ENCODE measurements around the gene DZIP1L.

DZIP1L gene

DNA sequence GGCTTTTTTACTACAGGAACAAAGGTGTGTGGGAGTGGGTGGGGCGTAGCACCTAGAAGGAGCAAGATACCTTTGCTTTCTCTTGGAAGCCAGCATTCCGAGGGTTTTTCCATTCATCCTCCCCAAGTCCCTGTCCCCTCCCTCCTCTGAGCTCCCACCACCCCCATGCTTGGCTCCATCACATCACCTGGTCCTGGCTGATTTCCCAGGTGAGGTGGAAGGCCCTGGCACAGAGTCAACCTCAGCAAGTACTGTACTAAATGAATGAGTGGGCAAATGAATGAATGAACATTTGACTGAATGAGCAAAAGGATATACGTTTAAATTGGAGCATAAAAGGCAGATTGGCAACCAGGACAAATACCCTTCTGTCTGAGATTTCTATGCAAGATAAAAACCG lies 45.4 kb downstream of the DZIP1L start:
- intact Hi-C loops (cut with DNase I; ENCODE audit: low total_unique reads): no loop called here
- no peak for DNase-seq
- Histone ChIP-seq H3K27ac (no peak overlapping the region), H3K27me3 (no peaks in the 10 kb centered on the region), H3K36me3 (peaks cover 32 to 80% (median 56%) of the 10 kb centered on the region in 3 donors), H3K4me1 (no peaks in the 10 kb centered on the region), H3K9me3 (no peaks in the 10 kb centered on the region), H3K4me3 (no peak overlapping the region)
- no peak for TF ChIP-seq CTCF (IDR thresholded peaks at IDR 0.05)

GRCh38 chr3:138068579-138069174 lies 46.7 kb downstream of the DZIP1L start:
- no peaks in the 10 kb centered on the region for H3K9me3 ChIP-seq
- peaks cover 42 to 80% (median 66%) of the 10 kb centered on the region in 3 donors for H3K36me3 ChIP-seq
- H3K27me3 ChIP-seq: no peaks in the 10 kb centered on the region
- intact Hi-C loops (cut with DNase I; ENCODE audit: low total_unique reads): loop anchor here (1.0 kb wide), 1 partner anchor 49 kb away; no protein-coding TSS in a partner anchor
- TF ChIP-seq CTCF (IDR thresholded peaks at IDR 0.05): peak; percentile 93 to 97
- H3K27ac ChIP-seq: no peak overlapping the region
- H3K4me1 ChIP-seq: no peaks in the 10 kb centered on the region
- peak; percentile 74 to 82 for DNase-seq
- no peak overlapping the region for H3K4me3 ChIP-seq

DNA sequence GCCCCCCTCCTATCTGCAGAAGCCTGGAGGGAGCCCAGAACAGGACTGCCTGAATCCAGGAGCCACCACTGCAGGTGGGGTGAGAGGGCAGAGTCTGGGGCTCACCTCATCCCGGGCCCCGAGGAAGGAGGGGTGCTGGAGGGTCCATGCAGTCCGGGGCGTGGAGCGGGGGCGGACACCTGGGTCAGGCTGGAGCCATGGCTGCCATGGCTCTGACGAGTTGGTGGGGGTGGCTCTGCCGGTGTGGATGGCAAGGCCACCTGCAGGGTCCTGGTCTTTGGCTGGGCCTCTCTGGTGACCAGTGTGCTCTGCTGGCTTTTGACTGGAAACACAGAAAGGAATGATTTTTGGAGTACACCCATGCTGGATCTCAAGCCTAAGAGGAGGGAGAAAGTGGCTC lies 47.4 kb downstream of the DZIP1L start:
- intact Hi-C loops (cut with DNase I; ENCODE audit: low total_unique reads): loop anchor here (1.0 kb wide), 1 partner anchor 49 kb away; no protein-coding TSS in a partner anchor
- H3K27me3 ChIP-seq: no peaks in the 10 kb centered on the region
- H3K9me3 ChIP-seq: no peaks in the 10 kb centered on the region
- no peak for DNase-seq
- TF ChIP-seq CTCF (IDR thresholded peaks at IDR 0.05): no peak
- no peak overlapping the region for H3K4me3 ChIP-seq
- H3K36me3 ChIP-seq: peaks cover 48 to 81% (median 68%) of the 10 kb centered on the region in 3 donors
- no peaks in the 10 kb centered on the region for H3K4me1 ChIP-seq
- H3K27ac ChIP-seq: no peak overlapping the region

DNA sequence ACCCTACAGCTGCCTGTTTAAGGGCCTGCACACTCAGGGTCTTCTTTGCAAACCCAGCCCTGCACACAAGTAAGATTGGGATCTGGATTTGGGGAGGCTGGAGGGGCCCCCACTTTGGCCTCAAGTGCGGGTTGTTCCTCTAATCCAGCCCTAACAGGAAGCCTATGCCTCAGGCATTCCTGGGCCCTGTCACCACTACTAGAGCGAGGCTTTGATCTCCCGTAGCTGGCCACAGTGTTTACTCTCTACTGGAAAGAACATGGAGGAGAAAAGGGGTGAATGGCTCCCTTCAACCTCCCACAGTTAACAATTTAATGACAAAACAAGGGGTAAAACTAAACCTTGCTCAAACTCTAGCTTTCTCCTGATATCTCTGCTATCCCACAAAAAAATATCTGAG lies 48.4 kb downstream of the DZIP1L start:
- H3K27me3 ChIP-seq: no peaks in the 10 kb centered on the region
- intact Hi-C loops (cut with DNase I; ENCODE audit: low total_unique reads): no loop called here
- no peaks in the 10 kb centered on the region for H3K4me1 ChIP-seq
- no peak overlapping the region for H3K4me3 ChIP-seq
- H3K36me3 ChIP-seq: peaks cover 48 to 82% (median 73%) of the 10 kb centered on the region in 3 donors
- no peaks in the 10 kb centered on the region for H3K9me3 ChIP-seq
- H3K27ac ChIP-seq: no peak overlapping the region
- no peak for TF ChIP-seq CTCF (IDR thresholded peaks at IDR 0.05)
- no peak for DNase-seq

GRCh38 chr3:138066383-138066782 lies 49.0 kb downstream of the DZIP1L start:
- no peak for DNase-seq
- Histone ChIP-seq H3K27me3 (no peaks in the 10 kb centered on the region), H3K4me3 (no peak overlapping the region), H3K27ac (no peak overlapping the region), H3K36me3 (peaks cover 45 to 82% (median 73%) of the 10 kb centered on the region in 3 donors), H3K9me3 (no peaks in the 10 kb centered on the region), H3K4me1 (no peaks in the 10 kb centered on the region)
- TF ChIP-seq CTCF (IDR thresholded peaks at IDR 0.05): no peak
- intact Hi-C loops (cut with DNase I; ENCODE audit: low total_unique reads): no loop called here

Data from tibial artery (tissue), 4 donors.